ENCODE results near the gene MAGI2. TPM values are rescaled to one million over a fixed set of nuclear protein-coding genes. Genes with fewer than 3 reads are reported as not detected.

The MAGI2 gene
- polyA plus RNA-seq, 3 donors: 0.03 to 0.11 TPM; not detected in 1

DNA sequence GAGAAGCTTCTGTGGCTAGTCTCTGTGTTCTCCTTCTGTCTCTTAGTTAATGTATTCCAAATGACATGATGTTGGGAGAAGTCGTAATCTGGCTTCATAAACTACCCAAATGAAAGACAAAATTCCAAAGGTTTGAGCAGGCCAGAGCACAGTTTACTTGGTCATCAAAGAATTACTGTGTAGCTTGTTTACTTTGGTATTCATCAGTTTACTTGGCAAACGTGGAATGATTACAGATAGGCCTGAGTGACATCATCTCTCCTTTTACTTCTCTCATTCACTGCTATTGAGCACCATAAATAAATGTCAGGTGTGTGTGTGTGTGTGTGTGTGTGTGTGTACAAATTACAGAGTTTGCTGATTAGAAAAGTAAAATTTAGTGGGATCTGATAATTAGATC, 1327.6 kb downstream of the MAGI2 start:
- no CpG with 5 or more reads among the region's 2 CpGs for WGBS (ENCODE audit: insufficient coverage)
- no peaks in the 10 kb centered on the region for H3K79me2 ChIP-seq (ENCODE audit: insufficient read depth, low read length)
- no peak overlapping the region for H3K9ac ChIP-seq (ENCODE audit: insufficient read depth, low read length, poor library complexity, severe bottlenecking)
- no peak for DNase-seq
- H3K4me2 ChIP-seq (replicated peaks; ENCODE audit: extremely low read depth, low read length, poor library complexity, severe bottlenecking): no peak overlapping the region
- TF ChIP-seq, protein P1, sequence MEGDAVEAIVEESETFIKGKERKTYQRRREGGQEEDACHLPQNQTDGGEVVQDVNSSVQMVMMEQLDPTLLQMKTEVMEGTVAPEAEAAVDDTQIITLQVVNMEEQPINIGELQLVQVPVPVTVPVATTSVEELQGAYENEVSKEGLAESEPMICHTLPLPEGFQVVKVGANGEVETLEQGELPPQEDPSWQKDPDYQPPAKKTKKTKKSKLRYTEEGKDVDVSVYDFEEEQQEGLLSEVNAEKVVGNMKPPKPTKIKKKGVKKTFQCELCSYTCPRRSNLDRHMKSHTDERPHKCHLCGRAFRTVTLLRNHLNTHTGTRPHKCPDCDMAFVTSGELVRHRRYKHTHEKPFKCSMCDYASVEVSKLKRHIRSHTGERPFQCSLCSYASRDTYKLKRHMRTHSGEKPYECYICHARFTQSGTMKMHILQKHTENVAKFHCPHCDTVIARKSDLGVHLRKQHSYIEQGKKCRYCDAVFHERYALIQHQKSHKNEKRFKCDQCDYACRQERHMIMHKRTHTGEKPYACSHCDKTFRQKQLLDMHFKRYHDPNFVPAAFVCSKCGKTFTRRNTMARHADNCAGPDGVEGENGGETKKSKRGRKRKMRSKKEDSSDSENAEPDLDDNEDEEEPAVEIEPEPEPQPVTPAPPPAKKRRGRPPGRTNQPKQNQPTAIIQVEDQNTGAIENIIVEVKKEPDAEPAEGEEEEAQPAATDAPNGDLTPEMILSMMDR (IDR thresholded peaks at IDR 0.05): no peak
- no peaks in the 10 kb centered on the region for H3K9me3 ChIP-seq (replicated peaks in 1 of 2; ENCODE audit: control insufficient read depth in 1 of 2, insufficient read depth in 1 of 2, low read length in 2 of 2)
- Mint-ChIP-seq H3K27me3 (ENCODE audit: low read depth in 3 of 3) (peaks cover 0 to 2% (median 0%) of the 10 kb centered on the region in 3 donors), H3K4me3 (no peak overlapping the region), H3K4me1 (no peaks in the 10 kb centered on the region), H3K9me3 (no peaks in the 10 kb centered on the region), H3K27ac (no peak overlapping the region), H3K36me3 (no peaks in the 10 kb centered on the region)
- no peaks in the 10 kb centered on the region for H3K36me3 ChIP-seq (replicated peaks in 1 of 2; ENCODE audit: control insufficient read depth in 1 of 2, insufficient read depth in 2 of 2, low read length in 2 of 2)
- no peaks in the 10 kb centered on the region for H4K20me1 ChIP-seq (ENCODE audit: insufficient read depth, low read length)
- H3K27ac ChIP-seq (ENCODE audit: low read depth in 1 of 2, low read length in 2 of 2): no peak overlapping the region
- H3K27me3 ChIP-seq (ENCODE audit: control insufficient read depth in 2 of 2, insufficient read depth in 2 of 2, low read length in 2 of 2): no peaks in the 10 kb centered on the region
- no peak overlapping the region for H3K4me3 ChIP-seq (replicated peaks in 1 of 3; ENCODE audit: low read depth in 2 of 3, low read length in 3 of 3)
- H3K4me1 ChIP-seq (ENCODE audit: control insufficient read depth in 1 of 2, insufficient read depth in 2 of 2, low read length in 2 of 2): no peaks in the 10 kb centered on the region
- H2AFZ ChIP-seq (ENCODE audit: insufficient read depth, low read depth, low read length, poor library complexity, severe bottlenecking): no peak overlapping the region
- intact Hi-C loops (cut with micrococcal nuclease): no loop called here

DNA sequence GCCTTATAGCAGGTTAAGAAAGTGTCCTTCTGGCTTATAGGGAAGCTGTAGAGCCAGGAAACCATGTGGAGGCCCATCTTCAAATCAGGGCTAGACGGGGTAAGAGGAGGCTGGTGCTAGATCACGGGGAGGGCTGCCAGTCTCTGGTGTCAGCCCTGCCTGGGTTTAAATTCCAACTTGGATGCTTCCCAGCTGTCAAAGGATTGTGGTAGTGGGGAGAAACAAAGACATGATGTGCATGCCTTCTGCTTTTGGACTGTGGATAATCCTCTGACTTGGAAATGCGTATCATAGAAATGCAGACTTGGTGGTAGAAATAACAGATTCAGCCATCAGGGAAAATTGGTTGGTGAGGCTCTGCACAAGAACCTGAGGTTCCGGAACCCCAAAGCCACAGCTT, 1329.3 kb downstream of the MAGI2 start:
- TF ChIP-seq, protein P1 (IDR thresholded peaks at IDR 0.05): no peak
- Histone ChIP-seq H3K36me3 (replicated peaks in 1 of 2; ENCODE audit: control insufficient read depth in 1 of 2, insufficient read depth in 2 of 2, low read length in 2 of 2) (no peaks in the 10 kb centered on the region), H3K9ac (ENCODE audit: insufficient read depth, low read length, poor library complexity, severe bottlenecking) (no peak overlapping the region), H3K4me1 (ENCODE audit: control insufficient read depth in 1 of 2, insufficient read depth in 2 of 2, low read length in 2 of 2) (no peaks in the 10 kb centered on the region), H3K27ac (ENCODE audit: low read depth in 1 of 2, low read length in 2 of 2) (no peak overlapping the region), H3K9me3 (replicated peaks in 1 of 2; ENCODE audit: control insufficient read depth in 1 of 2, insufficient read depth in 1 of 2, low read length in 2 of 2) (no peaks in the 10 kb centered on the region), H3K27me3 (ENCODE audit: control insufficient read depth in 2 of 2, insufficient read depth in 2 of 2, low read length in 2 of 2) (no peaks in the 10 kb centered on the region), H2AFZ (ENCODE audit: insufficient read depth, low read depth, low read length, poor library complexity, severe bottlenecking) (no peak overlapping the region), H4K20me1 (ENCODE audit: insufficient read depth, low read length) (no peaks in the 10 kb centered on the region), H3K4me3 (replicated peaks in 1 of 3; ENCODE audit: low read depth in 2 of 3, low read length in 3 of 3) (no peak overlapping the region), H3K4me2 (replicated peaks; ENCODE audit: extremely low read depth, low read length, poor library complexity, severe bottlenecking) (no peak overlapping the region), H3K79me2 (ENCODE audit: insufficient read depth, low read length) (no peaks in the 10 kb centered on the region)
- 96% methylated on average over 2 of the region's 4 CpGs for WGBS (ENCODE audit: insufficient coverage)
- Mint-ChIP-seq H3K4me3 (no peak overlapping the region), H3K27me3 (ENCODE audit: low read depth in 3 of 3) (peaks cover 0 to 2% (median 0%) of the 10 kb centered on the region in 3 donors), H3K36me3 (no peaks in the 10 kb centered on the region), H3K9me3 (peaks cover 0 to 5% (median 0%) of the 10 kb centered on the region in 7 donors), H3K27ac (no peak overlapping the region), H3K4me1 (no peaks in the 10 kb centered on the region)
- DNase-seq: no peak
- intact Hi-C loops (cut with micrococcal nuclease): no loop called here

Data from CD14-positive monocyte (primary cell).